Cardiac fibroblast (primary cell): ENCODE results near the gene BTD.
A peak's percentile ranks its signal among the peaks of the same experiment; 100 is the strongest.

Source experiments
- DNase-seq, 2 donors: peaks; one replicate each; pipeline versions ENCODE4 v3.0.0 to v3.0.0-alpha.2; 2010; ENCODE audit warnings: low read depth in 2 of 2
- H3K4me3 ChIP-seq, 2 donors: replicated peaks in 1 of 2; 1 replicate in 1 of 2; 2 replicates in 1 of 2; pipeline ENCODE4 v1.5.1; 2011; ENCODE audit warnings: low read depth in 2 of 2, low read length in 2 of 2, mild to moderate bottlenecking in 2 of 2, moderate library complexity in 1 of 2
- CTCF ChIP-seq: IDR thresholded peaks from one replicate; pipeline ENCODE4 v1.5.1; 2011; ENCODE audit warnings: low read depth, mild to moderate bottlenecking, low read length, inconsistent platforms

The BTD gene

DNA sequence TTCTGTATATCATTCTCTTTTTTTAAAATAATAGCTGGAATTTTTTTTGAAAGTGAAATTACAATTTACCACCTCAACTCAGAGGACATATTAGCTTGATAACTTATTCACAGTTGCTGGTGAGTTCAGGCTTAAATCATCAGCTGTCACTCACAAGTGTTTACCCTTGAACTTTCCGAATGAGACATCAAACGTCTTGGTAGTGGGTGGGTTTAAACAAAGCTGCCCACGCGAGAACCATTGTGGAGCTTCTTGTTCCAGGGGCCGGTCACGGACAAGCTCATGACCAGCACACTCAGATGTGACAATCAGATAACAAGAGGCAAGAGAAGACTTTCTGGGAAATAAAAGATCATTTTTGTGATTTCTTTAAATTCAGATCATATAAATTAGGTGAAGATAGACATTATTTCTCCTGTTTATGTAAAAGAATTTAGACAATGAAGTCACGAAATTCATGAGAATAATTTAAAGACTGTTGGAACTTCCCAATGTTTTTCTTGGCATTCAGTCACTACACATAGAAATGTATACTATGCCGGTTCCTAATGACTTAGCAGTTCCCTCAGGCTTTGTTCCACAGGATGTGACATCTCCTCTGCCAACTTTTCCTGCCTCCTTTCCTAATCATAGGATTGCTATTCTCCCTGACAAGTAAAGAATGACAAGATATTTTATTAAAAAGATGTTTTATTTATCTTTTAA, 29.3 kb downstream of the BTD start:
- TF ChIP-seq CTCF = no peak
- peak; percentile 70 to 84 for DNase-seq
- H3K4me3 ChIP-seq = peak overlapping the region in 1 of 2 donors; percentile 1

DNA sequence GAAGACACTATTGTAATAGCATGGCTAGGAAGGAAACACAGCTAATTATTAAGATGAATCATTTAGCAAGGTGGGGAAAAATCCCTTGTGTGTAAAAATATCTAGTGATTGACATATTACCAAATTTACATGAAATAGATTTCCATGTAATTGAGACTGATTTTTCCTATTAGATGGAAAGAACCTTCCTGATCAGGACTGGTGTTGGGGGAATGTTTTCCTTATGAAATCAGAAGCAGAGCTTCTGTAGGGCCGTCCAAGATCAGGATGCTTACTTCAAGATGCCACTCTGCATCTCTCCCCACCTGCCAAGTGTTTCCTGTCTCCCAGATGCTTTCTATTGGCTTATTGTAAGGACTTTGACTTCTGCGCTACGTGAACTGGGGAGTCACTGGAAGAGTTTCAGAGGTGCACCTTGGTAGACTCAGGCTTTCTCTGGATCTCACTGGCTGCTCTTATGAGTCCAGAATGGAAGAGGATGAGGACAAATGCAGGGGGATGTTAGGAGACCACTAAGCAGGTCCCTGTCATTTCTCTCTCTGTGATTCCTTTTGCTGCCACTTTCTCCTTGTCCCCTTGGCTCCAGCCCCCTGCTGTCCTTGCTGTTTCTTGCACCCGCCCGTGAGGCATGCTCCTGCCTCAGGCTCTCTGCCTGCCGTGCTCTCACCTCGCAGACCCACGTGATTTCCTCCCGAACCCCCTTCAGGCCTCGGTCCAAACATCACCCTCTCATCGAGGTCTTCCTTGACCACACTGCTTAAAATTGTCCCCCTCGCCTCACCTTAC, 30.1 kb downstream of the BTD start:
- DNase-seq = no peak
- H3K4me3 ChIP-seq = no peak overlapping the region
- TF ChIP-seq CTCF = no peak

- TF ChIP-seq CTCF = no peak
- H3K4me3 ChIP-seq = no peak overlapping the region
- no peak for DNase-seq
Measured at GRCh38 chr3:15632212-15632580, 30.7 kb downstream of the BTD start.

- H3K4me3 ChIP-seq = no peak overlapping the region
- no peak for TF ChIP-seq CTCF
- no peak for DNase-seq
Measured at GRCh38 chr3:15633159-15633558, 31.6 kb downstream of the BTD start.

DNA sequence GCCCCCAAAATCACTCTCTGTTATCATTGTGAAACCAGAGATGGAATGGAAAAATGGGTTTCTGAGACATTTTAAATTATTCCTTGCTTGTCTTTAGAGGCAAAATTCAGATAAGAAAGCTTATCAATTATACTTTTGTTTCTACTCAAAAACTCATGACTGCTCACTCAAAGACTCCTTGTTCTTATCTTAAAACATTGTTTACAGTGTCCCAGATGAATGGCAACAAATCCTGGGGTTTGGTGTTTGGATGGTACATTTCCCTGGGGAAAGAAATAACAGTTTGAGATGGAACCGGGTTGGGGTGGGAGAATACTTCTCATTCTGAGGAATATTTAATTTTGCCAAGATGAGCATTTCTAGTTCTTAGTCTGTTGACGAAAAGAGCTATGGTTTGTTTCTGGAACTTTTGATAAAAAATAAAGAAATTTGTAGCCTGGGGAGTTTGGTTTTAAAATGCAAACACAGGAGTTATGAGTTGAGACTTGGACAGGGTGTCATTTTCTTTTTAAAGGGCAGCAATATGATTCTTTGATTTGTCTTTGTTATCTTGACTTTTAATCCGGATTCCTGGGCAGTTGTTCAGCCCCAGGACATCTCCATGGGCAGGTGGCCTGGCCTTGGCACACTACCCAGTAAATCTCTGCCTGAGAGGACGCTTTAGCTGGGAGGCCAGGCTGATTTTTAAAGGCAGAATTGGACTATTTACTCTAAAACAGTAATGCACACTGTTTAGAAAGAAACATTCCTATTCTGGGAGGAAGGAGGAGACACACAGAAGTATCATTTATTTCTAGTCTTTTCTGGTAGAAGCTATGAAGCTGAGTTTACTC, 32.4 kb downstream of the BTD start:
- TF ChIP-seq CTCF = no peak
- DNase-seq = peak in 1 of 2 donors; percentile 37
- no peak overlapping the region for H3K4me3 ChIP-seq

DNA sequence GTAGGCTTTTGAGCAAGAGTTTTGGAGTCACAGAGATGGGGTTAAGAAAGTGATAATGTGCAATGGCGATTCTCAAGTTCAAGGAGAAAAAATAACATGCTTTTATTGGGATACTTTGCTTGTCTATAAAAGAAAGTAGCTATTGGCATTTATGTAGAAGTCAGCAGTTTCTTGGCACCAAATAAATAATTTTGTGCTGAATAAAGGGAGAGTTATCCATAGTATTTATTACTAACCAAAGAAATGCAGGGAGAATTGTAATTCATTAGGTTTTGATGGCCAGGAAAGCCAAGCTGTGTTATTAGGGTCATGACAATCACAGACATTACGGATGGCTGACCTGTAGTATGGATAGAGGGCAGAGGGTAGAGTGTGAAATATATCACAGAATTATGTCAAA, 33.1 kb downstream of the BTD start:
- no peak for DNase-seq
- H3K4me3 ChIP-seq = no peak overlapping the region

More for the DNA sequence above, 33.1 kb downstream of the BTD start:
- no peak for TF ChIP-seq CTCF
